ENCODE results near the gene PPIL4. TPM values are rescaled to one million over a fixed set of nuclear protein-coding genes. Genes with fewer than 3 reads are reported as not detected.

The PPIL4 gene
- total RNA-seq (2022; extraction: Qiagen RNA extraction) = 11.6 to 20.6 TPM (median 13.4 TPM) in 5 replicates

DNA sequence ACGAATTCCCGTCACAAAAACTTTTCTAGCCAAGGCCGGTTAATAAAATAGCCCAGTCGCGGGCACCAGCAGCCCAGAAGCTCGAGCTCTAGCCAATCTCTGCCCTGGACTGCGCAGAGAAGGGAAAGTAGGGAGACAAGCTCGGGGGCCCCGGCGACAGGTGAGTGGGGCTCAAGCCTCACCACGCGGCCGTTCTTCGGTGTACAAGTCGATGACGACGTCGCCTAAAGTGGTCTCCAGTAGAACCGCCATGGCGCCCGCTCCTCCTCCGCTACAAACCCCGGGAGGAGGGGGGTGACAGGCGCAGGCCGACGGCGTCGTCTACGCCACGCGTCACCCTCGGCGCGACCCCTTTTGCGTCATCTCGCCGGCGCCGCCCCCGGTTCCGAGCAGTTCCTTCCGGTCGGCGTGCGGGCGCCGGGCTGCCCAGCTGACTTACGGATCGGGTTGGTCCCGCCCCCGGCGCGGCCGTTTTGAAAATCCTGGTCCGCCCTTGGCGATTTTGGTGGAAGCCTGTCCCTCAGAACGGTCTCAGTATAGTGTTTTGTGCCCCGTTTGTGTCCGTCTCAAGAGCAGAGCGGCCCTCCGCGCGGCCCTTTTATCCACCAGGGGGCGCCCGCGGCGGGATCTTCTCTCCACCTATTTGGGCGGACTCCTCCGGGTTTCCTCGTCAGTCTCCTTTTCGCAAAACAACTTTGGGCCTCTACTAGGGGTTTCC lies at the start of gene PPIL4:
TSS of gene PPIL4 (minus strand) at position 290 of the 718 bp plus-strand sequence. CDS start at position 252, 38 bp downstream.

DNA sequence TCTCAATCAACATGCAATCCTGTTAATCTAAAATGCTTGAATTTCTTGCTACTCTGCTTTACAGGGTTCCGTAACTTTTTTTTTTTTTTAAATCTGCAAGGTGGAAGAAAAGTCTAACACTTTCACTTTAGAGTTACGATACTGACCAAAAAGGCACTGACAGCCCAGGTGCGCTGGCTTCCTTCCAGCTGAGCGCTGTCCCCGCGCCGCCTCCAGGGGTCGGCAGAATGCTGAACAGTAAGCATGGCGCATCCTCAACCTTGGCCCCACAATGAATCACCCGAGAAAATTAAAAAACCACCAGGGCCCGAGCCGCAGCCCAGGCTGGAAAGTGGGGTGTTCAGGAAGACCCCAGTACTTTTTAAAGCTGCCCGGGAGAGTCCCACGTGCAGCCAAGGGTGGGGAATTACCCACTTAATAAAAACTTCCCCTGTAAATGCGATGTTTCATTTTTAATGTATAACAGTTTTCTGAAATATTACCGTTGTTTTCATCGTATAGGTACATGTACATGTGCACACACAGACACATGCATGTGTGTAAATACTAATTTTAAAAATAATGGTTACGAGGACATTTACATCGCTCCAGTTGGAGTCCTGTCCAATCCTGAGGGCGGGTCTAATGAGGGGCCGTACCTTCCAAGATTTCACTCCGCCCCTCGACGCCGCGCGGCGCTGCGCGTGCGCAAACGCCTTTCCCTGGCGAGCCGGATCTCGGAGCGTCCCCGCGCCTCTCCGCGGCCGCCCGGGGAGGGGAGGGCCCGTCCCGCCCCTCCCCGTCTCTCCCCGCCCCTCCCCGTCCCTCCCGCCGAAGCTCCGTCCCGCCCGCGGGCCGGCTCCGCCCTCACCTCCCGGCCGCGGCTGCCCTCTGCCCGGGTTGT lies 19.9 kb upstream of the PPIL4 start, which contains the start of gene GINM1:
TSS of gene GINM1 (plus strand) at position 849 of the 883 bp plus-strand sequence. CDS start 40 bp downstream, outside the sequence.

DNA sequence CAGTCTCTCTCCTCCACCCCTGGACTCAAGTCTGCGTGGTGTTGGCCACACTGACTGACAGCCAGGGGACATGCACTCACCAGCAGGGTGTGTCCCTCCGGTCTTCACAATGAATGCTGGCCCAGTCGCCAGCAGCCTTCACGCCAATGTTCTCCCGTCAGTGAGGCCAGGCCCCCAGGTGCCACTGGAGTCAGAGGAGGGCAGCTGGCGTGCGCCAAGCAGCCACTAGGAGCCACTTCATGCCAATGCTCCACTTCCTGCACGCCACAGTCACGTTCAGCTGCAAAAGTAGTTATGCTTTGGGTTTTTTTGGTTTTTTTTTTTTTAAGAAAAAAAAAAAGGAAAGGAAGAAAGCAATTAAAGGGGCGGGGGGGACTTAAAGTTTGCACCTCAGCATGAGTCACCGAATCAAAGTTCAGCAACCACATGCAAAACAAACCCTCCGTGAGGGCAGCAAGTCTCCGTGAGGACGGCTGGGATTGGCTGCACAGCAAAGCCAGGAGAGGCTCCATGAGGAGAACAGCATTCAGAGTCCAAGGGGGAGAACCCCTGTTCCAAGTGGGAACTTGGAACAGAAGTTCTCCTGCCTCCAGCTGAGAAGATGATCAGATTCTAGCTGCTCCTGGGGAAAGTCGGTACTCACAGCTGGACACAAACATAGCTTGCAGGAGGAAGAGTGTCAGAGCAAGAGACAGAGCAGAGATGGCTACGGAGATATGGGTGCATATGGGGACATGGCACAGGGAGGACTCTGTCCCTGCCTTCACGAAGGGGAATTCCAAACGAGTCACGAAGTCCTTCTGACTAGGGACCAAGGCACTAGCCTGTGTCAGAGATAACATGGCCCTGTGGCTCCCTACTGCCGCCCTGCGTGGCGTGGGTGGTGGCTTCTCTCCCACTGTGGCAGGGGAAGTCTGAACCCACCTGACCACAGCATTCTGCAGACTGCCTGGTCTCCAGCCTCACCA lies 60.8 kb downstream of the PPIL4 start, which contains the start of gene ZC3H12D:
TSS of gene ZC3H12D (minus strand) at position 282 of the 968 bp plus-strand sequence. CDS start 10,471 bp downstream, outside the sequence.

Other genes starting within 250 kb of the PPIL4 start
- gene TAB2, start 228.3 kb downstream of the PPIL4 start, total RNA-seq (2022; extraction: Qiagen RNA extraction) = 22.6 to 35.5 TPM (median 27.1 TPM) in 5 replicates
- gene SUMO4, start 145.8 kb downstream of the PPIL4 start, total RNA-seq (2022; extraction: Qiagen RNA extraction) = not detected in 5 replicates
- 0.03 to 0.12 TPM (median 0.06 TPM) in 4 of 5 replicates, not detected in the other for gene ZC3H12D, start 61.0 kb downstream of the PPIL4 start, total RNA-seq (2022; extraction: Qiagen RNA extraction)
- gene GINM1, start 20.3 kb upstream of the PPIL4 start, total RNA-seq (2022; extraction: Qiagen RNA extraction) = 23.6 to 34.2 TPM (median 26.6 TPM) in 5 replicates
- gene KATNA1, start 102.7 kb upstream of the PPIL4 start, total RNA-seq (2022; extraction: Qiagen RNA extraction) = 10.3 to 15.0 TPM (median 11.1 TPM) in 5 replicates
- gene LATS1, start 172.1 kb upstream of the PPIL4 start, total RNA-seq (2022; extraction: Qiagen RNA extraction) = 4.8 to 8.2 TPM (median 8.0 TPM) in 5 replicates
- 13.0 to 17.4 TPM (median 15.0 TPM) in 5 replicates for gene NUP43, start 200.5 kb upstream of the PPIL4 start, total RNA-seq (2022; extraction: Qiagen RNA extraction)
- gene PCMT1, start 203.7 kb upstream of the PPIL4 start, total RNA-seq (2022; extraction: Qiagen RNA extraction) = 85.6 to 102 TPM (median 89.5 TPM) in 5 replicates